ENCODE results near the gene XPR1.

Gene XPR1

GRCh38 chr1:180934563-180934962 lies 302.7 kb downstream of the XPR1 start:
- no peak for DNase-seq (ENCODE audit: low read depth)
- no peak overlapping the region for H3K4me3 ChIP-seq (ENCODE audit: low read length)
- no peak for TF ChIP-seq CTCF (IDR thresholded peaks at IDR 0.05; ENCODE audit: insufficient read depth, low read depth, low read length, missing control alignments)

- no peak for TF ChIP-seq CTCF (IDR thresholded peaks at IDR 0.05; ENCODE audit: insufficient read depth, low read depth, low read length, missing control alignments)
- DNase-seq (ENCODE audit: low read depth), result no peak
These were observed 303.7 kb downstream of the XPR1 start for GRCh38 chr1:180935326-180936109.

GRCh38 chr1:180936110-180937011 lies 304.5 kb downstream of the XPR1 start:
- H3K4me3 ChIP-seq (ENCODE audit: low read length), result no peak overlapping the region
- TF ChIP-seq CTCF (IDR thresholded peaks at IDR 0.05; ENCODE audit: insufficient read depth, low read depth, low read length, missing control alignments), result no peak
- no peak for DNase-seq (ENCODE audit: low read depth)

More at GRCh38 chr1:180935326-180936109, 303.7 kb downstream of the XPR1 start:
- no peak overlapping the region for H3K4me3 ChIP-seq (ENCODE audit: low read length)

DNA sequence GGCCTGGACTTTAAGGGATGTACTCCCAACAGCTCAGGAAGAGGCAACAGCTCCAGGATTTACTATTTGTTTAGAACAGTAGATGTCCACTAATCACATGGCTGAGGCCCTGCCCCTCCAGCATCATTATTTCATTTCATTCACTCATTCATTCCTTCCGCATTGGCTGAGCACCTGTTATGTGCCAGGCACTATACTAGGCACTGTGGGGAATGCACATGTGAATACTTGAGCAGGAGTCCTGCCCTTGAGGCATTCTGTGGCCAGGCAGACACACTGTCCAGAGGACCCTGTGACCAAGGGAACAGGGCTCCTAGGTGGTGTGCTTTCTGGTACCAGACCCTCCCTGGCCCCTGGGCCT lies 305.2 kb downstream of the XPR1 start:
- no peak overlapping the region for H3K4me3 ChIP-seq (ENCODE audit: low read length)
- DNase-seq (ENCODE audit: low read depth), result no peak
- TF ChIP-seq CTCF (IDR thresholded peaks at IDR 0.05; ENCODE audit: insufficient read depth, low read depth, low read length, missing control alignments), result no peak

DNA sequence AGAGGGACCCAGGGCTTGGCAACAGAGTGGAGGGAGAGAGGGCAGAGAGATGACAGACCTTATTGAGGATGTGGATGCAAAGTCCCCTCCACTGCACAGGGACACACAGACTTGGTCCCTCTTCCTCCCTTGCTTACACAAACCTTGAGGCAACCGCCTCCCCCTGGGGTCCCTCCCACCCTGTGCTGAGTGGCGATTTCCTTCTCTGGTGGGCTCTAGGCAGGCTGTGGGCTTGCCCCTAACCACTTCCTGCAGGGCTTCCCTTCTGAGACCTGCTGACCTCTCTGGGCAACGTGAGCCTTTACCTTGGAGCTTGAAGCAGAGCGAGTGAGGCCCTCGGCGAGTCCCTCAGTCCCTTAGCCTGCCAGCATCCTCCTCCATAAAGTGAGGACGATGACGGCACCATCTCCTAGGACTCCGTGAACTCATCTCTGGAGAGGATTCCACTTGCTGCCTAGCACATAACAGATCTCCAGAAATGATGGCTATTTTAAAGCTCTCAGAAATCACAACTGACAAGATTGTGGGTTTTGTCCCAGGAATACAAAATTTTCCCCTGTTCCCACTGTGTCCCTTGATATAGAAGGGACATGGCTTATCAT lies 305.9 kb downstream of the XPR1 start:
- no peak overlapping the region for H3K4me3 ChIP-seq (ENCODE audit: low read length)
- DNase-seq (ENCODE audit: low read depth), result no peak
- no peak for TF ChIP-seq CTCF (IDR thresholded peaks at IDR 0.05; ENCODE audit: insufficient read depth, low read depth, low read length, missing control alignments)

GRCh38 chr1:180939073-180939710 lies 307.4 kb downstream of the XPR1 start:
- DNase-seq (ENCODE audit: low read depth), result no peak
- no peak for TF ChIP-seq CTCF (IDR thresholded peaks at IDR 0.05; ENCODE audit: insufficient read depth, low read depth, low read length, missing control alignments)
- no peak overlapping the region for H3K4me3 ChIP-seq (ENCODE audit: low read length)

Data from epithelial cell of esophagus (primary cell).